HG03342 (cell line): ENCODE data around the gene LIN7A.

Experiments
- ATAC-seq: cut with Tn5 transposase; IDR thresholded peaks from one replicate; pipeline ENCODE4 v1.9.1; 2021; ENCODE audit warnings: mild to moderate bottlenecking, moderate library complexity; ENCODE audit not compliant: unreplicated experiment

Gene LIN7A

GRCh38 chr12:80763874-80764273 is 173.9 kb downstream of the LIN7A start:
- ATAC-seq, result no peak

GRCh38 chr12:80761838-80762237 is 175.9 kb downstream of the LIN7A start:
- no peak for ATAC-seq

- peak; percentile 77 for ATAC-seq
Measured at GRCh38 chr12:80756875-80757274, 180.9 kb downstream of the LIN7A start.

DNA sequence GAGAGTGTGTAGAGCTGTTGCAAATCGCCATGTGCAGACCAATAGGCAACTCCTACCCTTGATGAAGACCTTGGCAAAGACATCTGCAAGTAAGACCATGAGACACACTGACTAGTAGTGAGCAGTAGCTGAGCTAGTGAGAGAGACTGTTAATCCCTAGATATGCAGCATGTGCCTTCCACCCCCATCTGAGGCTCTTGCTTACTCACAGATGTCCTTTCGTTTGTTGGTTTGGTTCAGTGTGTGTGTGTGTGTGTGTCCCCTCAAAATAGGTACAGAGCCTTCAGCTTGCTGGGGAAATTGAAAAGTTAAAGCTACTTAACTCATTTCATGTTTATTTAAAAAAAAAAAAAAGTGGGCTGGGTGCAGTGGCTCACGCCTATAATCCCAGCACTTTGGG is 183.5 kb downstream of the LIN7A start:
- ATAC-seq, result no peak

DNA sequence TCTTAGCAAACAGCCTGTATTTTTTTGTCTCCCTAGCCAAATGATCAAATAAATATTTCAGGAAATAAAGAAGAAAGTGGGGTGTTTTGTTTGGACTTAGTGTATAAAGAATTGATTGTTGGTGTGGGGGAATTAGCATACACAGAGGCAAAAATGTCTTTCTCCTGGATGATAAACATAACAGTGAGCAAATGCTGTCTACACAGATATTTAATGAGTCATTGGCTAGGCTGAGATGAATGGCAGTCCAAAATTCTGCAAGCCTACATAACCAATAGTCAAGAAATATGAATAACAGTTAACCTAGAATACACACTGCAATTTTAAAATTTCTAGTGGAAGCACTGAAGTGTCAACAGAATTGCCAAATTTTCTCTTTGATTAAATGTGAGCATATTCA is 185.3 kb downstream of the LIN7A start:
- no peak for ATAC-seq

DNA sequence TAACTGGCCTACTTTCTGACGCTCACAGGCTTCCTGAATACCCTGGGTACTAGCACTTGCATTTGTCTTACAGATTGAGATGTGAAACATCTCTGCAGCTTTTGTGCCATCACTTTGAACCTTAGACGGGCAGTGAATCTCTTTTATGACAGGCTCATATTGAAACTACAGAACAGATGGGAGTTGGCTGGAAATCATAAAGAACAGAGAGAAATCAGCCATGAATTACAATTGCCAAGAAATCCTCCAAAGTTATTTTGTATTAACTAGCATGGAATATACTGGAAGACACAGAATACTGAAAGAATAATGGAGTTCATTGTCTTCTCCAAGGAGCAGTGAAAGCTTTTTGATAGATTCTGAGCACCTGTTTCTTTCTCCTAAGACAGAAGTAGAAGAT is 188.3 kb downstream of the LIN7A start:
- ATAC-seq, result no peak

GRCh38 chr12:80747800-80748199 is 189.9 kb downstream of the LIN7A start:
- ATAC-seq, result no peak

DNA sequence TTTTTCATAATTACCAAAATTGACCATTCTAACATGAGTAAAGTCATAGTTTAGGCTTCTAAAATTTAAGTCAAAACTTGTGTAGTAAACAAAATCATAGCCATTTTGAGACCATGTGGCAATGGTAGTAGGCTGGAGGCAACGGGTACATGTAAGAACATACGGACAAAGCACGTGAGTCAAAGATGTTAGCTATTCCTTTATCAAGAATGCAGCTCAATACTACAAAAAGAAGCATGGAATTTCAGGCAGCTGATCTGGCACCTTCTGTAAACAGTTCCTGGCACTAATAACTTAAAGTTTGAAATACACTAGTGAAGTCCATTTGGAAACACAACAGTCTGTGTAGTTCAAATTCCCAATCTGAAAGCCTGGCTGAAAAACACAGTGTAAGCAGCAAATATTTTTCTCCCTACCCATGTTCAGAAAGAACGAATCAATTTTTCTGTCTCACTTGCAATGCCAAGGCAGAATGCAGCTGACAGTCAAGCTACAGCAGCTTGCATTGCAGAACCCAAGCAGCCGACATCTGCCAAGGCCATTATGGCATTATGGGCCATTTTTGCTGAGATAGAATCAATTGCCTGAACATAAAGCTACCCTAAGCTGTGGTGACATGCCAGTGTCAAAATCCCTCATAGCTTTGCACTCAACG is 191.8 kb downstream of the LIN7A start:
- no peak for ATAC-seq
